HepG2 (cell line): ENCODE results near the gene KIF6. TPM values are rescaled to one million over a fixed set of nuclear protein-coding genes. Genes with fewer than 3 reads are reported as not detected.

Experiments
- HNRNPK ChIP-seq: fragments of 200-400 bp; formaldehyde crosslinking; IDR thresholded peaks from 2 replicates; pipeline ENCODE4 v1.6.1; 2018; ENCODE audit warnings: low read length, low read depth, moderate library complexity, mild to moderate bottlenecking; ENCODE audit not compliant: poor library complexity, severe bottlenecking
- NR2F6 ChIP-seq, 2 experiments: IDR thresholded peaks; 2 replicates each; pipeline ENCODE4 v1.6.1; 2016; ENCODE audit warnings: antibody characterized with exemption in 1 of 2, mild to moderate bottlenecking in 1 of 2
- SAFB2 ChIP-seq: sonication (generic); formaldehyde crosslinking; IDR thresholded peaks from 2 replicates; pipeline ENCODE4 v1.5.1; 2020; ENCODE audit warnings: missing genetic modification reagents, low read depth, mild to moderate bottlenecking, borderline replicate concordance
- TCF7 ChIP-seq: sonication (generic); IDR thresholded peaks from 2 replicates; pipeline ENCODE4 v1.6.1; 2016; ENCODE audit warnings: antibody characterized with exemption, low read depth
- ZBTB1 ChIP-seq: sonication (generic); formaldehyde crosslinking; IDR thresholded peaks from 2 replicates; pipeline ENCODE4 v1.4.0; 2020; ENCODE audit warnings: missing genetic modification reagents, borderline replicate concordance
- ZKSCAN8 ChIP-seq: IDR thresholded peaks from 2 replicates; pipeline ENCODE4 v1.6.1; 2016; ENCODE audit warnings: borderline replicate concordance, missing genetic modification reagents, missing compliant biosample characterization
- ZNF598 ChIP-seq: sonication (generic); formaldehyde crosslinking; IDR thresholded peaks from 2 replicates; pipeline ENCODE4 v1.5.1; 2020; ENCODE audit warnings: mild to moderate bottlenecking, missing genetic modification reagents, borderline replicate concordance
- ZNF629 ChIP-seq: sonication (generic); formaldehyde crosslinking; conservative IDR thresholded peaks from 2 replicates; pipeline ENCODE4 v1.5.0; 2020; ENCODE audit warnings: missing genetic modification reagents
- ZNF816 ChIP-seq: sonication (generic); formaldehyde crosslinking; IDR thresholded peaks from 2 replicates; pipeline ENCODE4 v1.8.0; 2022; ENCODE audit warnings: missing genetic modification reagents, mild to moderate bottlenecking, borderline replicate concordance
- ZSCAN22 ChIP-seq: sonication (generic); formaldehyde crosslinking; IDR thresholded peaks from 2 replicates; pipeline ENCODE4 v1.4.0; 2020; ENCODE audit warnings: mild to moderate bottlenecking, missing genetic modification reagents
- polyA plus RNA-seq, 8 experiments: library from polyadenylated mRNA; depleted of rRNA in 3 of 8; stranded (reverse) in 7 of 8; unstranded in 1 of 8; fragments of >200 nt; fragmentation: Illumina TruSeq in 4 of 8; extraction: Trizol in 4 of 8; gene quantifications; 2 replicates each; pipeline versions ENCODE4 v1.2.1 to v1.2.3, GENCODE V29; 2011 to 2016; ENCODE audit warnings: low read depth in 4 of 8, missing spikeins in 1 of 8, mixed read lengths in 1 of 8; ENCODE audit not compliant: insufficient read depth in 1 of 8
- total RNA-seq, 5 experiments: library from RNA; depleted of rRNA; stranded (reverse); fragments of >200 nt; fragmentation: Illumina TruSeq; extraction: Trizol; gene quantifications; 2 replicates each; pipeline ENCODE4 v1.2.3, GENCODE V29; 2016; ENCODE audit warnings: low read depth in 1 of 5
- TF ChIP-seq, protein P1 (sequence below): sonication (generic); formaldehyde crosslinking; IDR thresholded peaks from 2 replicates; pipeline ENCODE4 v1.4.0; 2020; ENCODE audit warnings: missing genetic modification reagents
- TF ChIP-seq, protein P2 (sequence below), 2 experiments: sonication (generic) in 1 of 2; formaldehyde crosslinking in 1 of 2; IDR thresholded peaks; 2 replicates each; pipeline versions ENCODE4 v1.5.1 to v1.6.1; 2011 to 2020; ENCODE audit warnings: borderline replicate concordance in 1 of 2, low read depth in 1 of 2, low read length in 1 of 2, mild to moderate bottlenecking in 1 of 2, missing genetic modification reagents in 1 of 2, moderate library complexity in 1 of 2

The KIF6 gene
- total and polyA plus RNA-seq, 2 of the 13 experiments (the other 11 are each of a cell fraction or from before 2014, with no cell fraction given): 0.04 to 0.27 TPM

DNA sequence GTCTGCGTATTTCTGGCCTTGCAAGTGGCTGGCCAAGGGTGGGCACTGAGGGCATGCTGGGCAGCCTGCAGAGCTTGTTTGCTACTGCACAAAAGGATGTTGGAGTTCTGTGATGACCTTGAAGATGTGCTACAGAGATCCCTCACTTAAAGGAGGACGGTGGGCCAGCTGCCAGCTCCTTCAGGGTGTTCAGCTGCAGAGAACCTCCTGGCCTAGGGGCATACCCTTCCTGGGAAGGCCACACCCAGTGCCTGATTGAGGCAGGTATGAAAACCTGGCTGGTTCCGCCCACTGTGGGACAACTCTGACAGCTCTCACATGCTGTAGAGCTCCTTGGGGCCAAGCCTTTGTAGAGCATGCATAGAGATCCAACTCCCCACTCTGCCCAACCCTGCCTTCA is 408.0 kb downstream of the KIF6 start (continued):
- TF ChIP-seq, protein P1, sequence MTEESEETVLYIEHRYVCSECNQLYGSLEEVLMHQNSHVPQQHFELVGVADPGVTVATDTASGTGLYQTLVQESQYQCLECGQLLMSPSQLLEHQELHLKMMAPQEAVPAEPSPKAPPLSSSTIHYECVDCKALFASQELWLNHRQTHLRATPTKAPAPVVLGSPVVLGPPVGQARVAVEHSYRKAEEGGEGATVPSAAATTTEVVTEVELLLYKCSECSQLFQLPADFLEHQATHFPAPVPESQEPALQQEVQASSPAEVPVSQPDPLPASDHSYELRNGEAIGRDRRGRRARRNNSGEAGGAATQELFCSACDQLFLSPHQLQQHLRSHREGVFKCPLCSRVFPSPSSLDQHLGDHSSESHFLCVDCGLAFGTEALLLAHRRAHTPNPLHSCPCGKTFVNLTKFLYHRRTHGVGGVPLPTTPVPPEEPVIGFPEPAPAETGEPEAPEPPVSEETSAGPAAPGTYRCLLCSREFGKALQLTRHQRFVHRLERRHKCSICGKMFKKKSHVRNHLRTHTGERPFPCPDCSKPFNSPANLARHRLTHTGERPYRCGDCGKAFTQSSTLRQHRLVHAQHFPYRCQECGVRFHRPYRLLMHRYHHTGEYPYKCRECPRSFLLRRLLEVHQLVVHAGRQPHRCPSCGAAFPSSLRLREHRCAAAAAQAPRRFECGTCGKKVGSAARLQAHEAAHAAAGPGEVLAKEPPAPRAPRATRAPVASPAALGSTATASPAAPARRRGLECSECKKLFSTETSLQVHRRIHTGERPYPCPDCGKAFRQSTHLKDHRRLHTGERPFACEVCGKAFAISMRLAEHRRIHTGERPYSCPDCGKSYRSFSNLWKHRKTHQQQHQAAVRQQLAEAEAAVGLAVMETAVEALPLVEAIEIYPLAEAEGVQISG (CRISPR knock-in tag): no peak
- TF ChIP-seq ZKSCAN8 (CRISPR knock-in tag): no peak
- no peak for TF ChIP-seq TCF7
- no peak for TF ChIP-seq ZSCAN22 (CRISPR knock-in tag)
- no peak for TF ChIP-seq SAFB2
- no peak for TF ChIP-seq HNRNPK
- TF ChIP-seq, protein P2, sequence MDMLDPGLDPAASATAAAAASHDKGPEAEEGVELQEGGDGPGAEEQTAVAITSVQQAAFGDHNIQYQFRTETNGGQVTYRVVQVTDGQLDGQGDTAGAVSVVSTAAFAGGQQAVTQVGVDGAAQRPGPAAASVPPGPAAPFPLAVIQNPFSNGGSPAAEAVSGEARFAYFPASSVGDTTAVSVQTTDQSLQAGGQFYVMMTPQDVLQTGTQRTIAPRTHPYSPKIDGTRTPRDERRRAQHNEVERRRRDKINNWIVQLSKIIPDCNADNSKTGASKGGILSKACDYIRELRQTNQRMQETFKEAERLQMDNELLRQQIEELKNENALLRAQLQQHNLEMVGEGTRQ (IDR thresholded peaks at IDR 0.05; ENCODE audit: low read depth, low read length): no peak
- TF ChIP-seq, protein P2 (CRISPR knock-in tag; IDR thresholded peaks at IDR 0.05; ENCODE audit: borderline replicate concordance): no peak
- TF ChIP-seq ZNF816 (CRISPR knock-in tag): no peak
- no peak for TF ChIP-seq ZNF598 (CRISPR knock-in tag)
- TF ChIP-seq ZBTB1: no peak
- TF ChIP-seq ZNF629 (CRISPR knock-in tag): no peak
- TF ChIP-seq NR2F6 (IDR thresholded peaks at IDR 0.05): no peak
- no peak for TF ChIP-seq NR2F6 (CRISPR knock-in tag; IDR thresholded peaks at IDR 0.05)
- TF ChIP-seq, all 625 proteins: peak for 0
